ENCODE results near the gene NACAD.

The NACAD gene

DNA sequence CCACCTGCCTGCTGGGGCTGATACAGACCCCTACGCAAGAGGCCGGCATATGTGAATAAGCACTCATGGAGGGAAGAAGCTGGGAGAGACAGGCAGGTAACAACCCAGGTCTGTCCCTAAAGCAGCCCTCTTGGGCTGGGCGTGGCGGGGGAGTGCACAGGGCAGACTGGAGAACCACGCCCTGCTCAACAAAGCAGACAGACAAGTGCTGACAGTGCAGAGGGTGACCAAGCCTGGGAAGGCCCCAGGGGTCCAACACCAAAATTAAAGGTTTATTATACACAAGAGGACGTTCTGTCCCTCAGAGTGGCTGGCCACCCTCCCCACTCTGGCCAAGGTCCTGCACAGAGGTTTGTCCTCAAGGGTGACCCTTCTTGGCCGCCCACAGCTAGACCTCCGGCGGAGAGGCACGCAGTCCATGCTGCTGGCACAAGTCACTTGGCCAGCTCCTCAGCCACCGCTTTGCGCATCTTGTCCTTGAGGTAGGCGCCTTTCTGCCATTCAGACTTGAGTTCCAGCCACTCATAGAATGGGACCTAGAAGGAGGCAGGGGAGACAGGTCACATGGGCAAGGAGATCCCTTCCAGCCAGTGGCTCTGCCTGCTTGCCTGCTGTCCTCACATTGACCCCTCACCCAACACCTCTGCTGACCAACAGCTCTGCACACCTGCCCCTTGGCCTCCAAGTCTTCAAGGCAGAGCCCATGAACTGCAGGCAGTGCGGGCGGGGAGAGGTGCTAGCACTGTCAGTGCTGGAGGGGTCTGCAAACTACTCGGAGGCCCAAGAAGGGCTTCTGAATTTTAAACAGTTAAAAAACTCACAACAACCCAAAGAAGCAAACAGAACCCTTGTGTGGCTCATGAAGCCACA, 11.4 kb upstream of the NACAD start:
- no peak overlapping the region for H3K27ac ChIP-seq
- TF ChIP-seq CTCF (conservative IDR thresholded peaks at IDR 0.05) (no peak), ZFX (IDR thresholded peaks at IDR 0.05) (no peak)

- H3K27ac ChIP-seq = no peak overlapping the region
- TF ChIP-seq ZFX (IDR thresholded peaks at IDR 0.05) (no peak), CTCF (conservative IDR thresholded peaks at IDR 0.05) (no peak)
Observed at GRCh38 chr7:45098983-45099839, 10.4 kb upstream of the NACAD start.

- TF ChIP-seq CTCF (conservative IDR thresholded peaks at IDR 0.05) (no peak), ZFX (IDR thresholded peaks at IDR 0.05) (no peak)
- H3K27ac ChIP-seq = no peak overlapping the region
Observed at GRCh38 chr7:45092931-45093235, 4.1 kb upstream of the NACAD start.

DNA sequence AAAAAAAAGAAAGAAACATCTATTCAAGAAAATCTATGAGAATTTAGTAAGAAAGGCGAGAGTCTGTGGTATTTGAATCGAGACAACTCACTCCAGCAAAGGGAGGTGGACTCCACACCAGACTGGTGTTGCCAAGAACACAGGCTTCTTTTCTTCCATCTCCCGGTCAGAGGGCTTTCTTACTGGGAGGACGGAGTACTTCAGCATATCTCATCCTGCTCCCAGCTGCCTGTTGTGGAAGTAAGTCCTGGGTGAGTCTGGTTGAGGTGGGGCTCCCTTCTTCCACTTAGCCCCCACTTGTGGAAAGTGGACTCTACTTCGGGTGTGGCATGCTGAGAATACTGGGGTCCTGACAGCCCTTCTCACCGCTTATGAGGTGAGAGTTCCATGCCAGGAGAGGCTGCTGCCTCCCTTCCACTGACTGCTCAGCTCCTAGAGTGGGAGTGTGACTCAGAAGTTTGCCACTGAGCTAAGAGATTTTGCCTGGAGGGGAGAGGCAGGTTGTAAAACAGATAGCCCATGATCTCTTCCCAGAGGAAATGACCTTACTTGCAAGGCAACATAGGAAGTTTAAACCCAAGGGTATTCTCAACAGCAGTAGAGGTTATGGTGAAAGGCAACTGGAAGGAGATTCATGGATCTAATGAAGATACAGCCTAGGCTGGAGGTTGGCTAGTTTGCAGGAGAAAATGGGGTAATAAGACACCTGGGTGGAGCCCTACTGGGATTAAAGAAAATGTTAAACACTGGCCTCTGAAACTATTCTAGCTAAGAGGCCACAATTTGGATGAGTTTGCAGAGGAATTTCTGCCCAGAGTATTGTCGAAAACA, 3.5 kb upstream of the NACAD start:
- H3K27ac ChIP-seq = no peak overlapping the region
- TF ChIP-seq ZFX (IDR thresholded peaks at IDR 0.05) (no peak), CTCF (conservative IDR thresholded peaks at IDR 0.05) (no peak)

DNA sequence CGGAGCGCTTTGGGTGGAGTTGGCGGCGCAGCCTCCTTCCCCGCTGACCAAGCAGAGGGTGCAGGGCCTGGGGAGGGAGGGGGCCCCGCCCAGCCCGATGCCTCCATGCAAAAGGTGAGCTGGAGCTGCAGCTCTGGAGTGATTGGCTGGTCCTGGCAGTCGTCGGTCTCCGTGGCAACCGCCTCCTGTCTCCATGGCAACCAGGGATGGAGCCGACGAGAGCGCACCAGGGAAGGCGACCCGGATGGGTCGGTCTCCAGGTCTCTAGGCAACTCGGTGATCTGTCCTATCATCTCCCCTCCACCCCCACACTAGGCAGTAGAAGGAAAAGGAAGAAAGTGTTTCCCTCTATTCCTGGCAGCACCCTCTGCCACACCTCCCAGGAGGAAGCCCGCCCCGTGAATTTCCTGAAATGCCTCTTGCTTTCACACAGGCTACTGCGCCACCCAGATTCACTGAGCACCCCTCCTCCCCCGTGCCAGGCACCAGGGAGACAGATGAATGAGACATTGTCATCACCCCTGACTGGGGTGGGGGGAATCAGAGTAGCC, 647 bp upstream of the NACAD start:
- no peak overlapping the region for H3K27ac ChIP-seq
- TF ChIP-seq ZFX (IDR thresholded peaks at IDR 0.05) (no peak), CTCF (conservative IDR thresholded peaks at IDR 0.05) (no peak)

DNA sequence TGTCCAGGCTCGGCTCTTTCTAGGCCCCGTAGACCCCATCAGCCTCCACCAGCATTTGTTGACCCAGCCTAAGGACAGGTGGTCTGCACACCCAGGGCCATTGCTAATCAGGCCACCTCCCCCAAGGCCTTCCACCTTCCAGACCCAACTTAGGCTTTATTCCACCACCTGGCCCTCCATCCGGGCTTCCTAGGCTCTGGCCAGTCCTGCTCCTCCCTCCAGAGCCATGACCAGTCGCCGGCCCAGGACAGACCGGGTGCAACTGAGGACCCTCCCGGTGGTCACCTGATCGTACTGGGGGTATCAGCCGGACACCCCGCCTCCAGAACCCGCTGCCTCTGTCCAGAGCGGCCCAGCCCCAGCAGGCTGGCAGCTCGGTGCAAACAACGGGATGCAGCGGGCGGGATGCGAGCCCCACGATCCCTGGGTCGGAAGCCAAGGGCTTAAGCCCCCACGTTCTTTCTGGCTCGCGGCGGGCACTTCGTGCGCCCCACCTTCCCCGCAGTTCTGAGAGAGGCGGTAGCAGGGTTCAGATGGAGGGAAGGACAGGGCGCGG, 545 bp downstream of the NACAD start:
- TF ChIP-seq CTCF (conservative IDR thresholded peaks at IDR 0.05) (no peak), ZFX (IDR thresholded peaks at IDR 0.05) (no peak)
- H3K27ac ChIP-seq = no peak overlapping the region
